GM21717 (cell line): ENCODE results near the gene C1QTNF9B.
"Not testable (repeated sequence)": the region's sequence is repeated elsewhere in the genome, so short reads cannot be mapped to it uniquely, and the experiment has no call there.

Experiments
- ATAC-seq: cut with Tn5 transposase; IDR thresholded peaks from one replicate; pipeline ENCODE4 v1.9.1; 2021; ENCODE audit warnings: mild to moderate bottlenecking, moderate library complexity; ENCODE audit not compliant: unreplicated experiment

Gene C1QTNF9B

GRCh38 chr13:23898101-23898500 lies 799 bp upstream of the C1QTNF9B start:
- no peak for ATAC-seq

- not testable (repeated sequence) for ATAC-seq
Observed at GRCh38 chr13:23894746-23895145, 2.6 kb downstream of the C1QTNF9B start.

GRCh38 chr13:23893791-23894190 lies 3.5 kb downstream of the C1QTNF9B start:
- not testable (repeated sequence) for ATAC-seq

- ATAC-seq: peak; percentile 13
Observed at GRCh38 chr13:23889615-23890607, 7.4 kb downstream of the C1QTNF9B start.

GRCh38 chr13:23888658-23889614 lies 8.4 kb downstream of the C1QTNF9B start, which contains the start of gene MIPEP:
Gene MIPEP (minus strand): TSS chr13:23889400. CDS start chr13:23889320, 80 bp downstream.
- peak; percentile 93 for ATAC-seq

- not testable (repeated sequence) for ATAC-seq
Observed at GRCh38 chr13:23884361-23884760, 12.9 kb downstream of the C1QTNF9B start.

- no peak for ATAC-seq
Observed at GRCh38 chr13:23883255-23883654, 14.0 kb downstream of the C1QTNF9B start.

GRCh38 chr13:23881402-23881800 lies 15.9 kb downstream of the C1QTNF9B start:
- not testable (repeated sequence) for ATAC-seq

- not testable (repeated sequence) for ATAC-seq
Observed at GRCh38 chr13:23880493-23881401, 16.6 kb downstream of the C1QTNF9B start.

- no peak for ATAC-seq
Observed at GRCh38 chr13:23877286-23877685, 20.0 kb downstream of the C1QTNF9B start.

GRCh38 chr13:23876265-23876664 lies 21.0 kb downstream of the C1QTNF9B start:
- ATAC-seq: no peak

- ATAC-seq: no peak
Observed at GRCh38 chr13:23871616-23872220, 25.6 kb downstream of the C1QTNF9B start.

- ATAC-seq: no peak
Observed at GRCh38 chr13:23870356-23871140, 26.8 kb downstream of the C1QTNF9B start.

- ATAC-seq: no peak
Observed at GRCh38 chr13:23868521-23868920, 28.8 kb downstream of the C1QTNF9B start.

- no peak for ATAC-seq
Observed at GRCh38 chr13:23867027-23867491, 30.2 kb downstream of the C1QTNF9B start.

GRCh38 chr13:23866420-23867026 lies 30.8 kb downstream of the C1QTNF9B start:
- no peak for ATAC-seq

- ATAC-seq: no peak
Observed at GRCh38 chr13:23865906-23866305, 31.4 kb downstream of the C1QTNF9B start.

GRCh38 chr13:23865026-23865425 lies 32.3 kb downstream of the C1QTNF9B start:
- ATAC-seq: no peak
